Endometrial microvascular endothelial cells (primary cell): ENCODE results near the gene BABAM2. TPM values are rescaled to one million over a fixed set of nuclear protein-coding genes. Genes with fewer than 3 reads are reported as not detected.
"Not testable (repeated sequence)": the region's sequence is repeated elsewhere in the genome, so short reads cannot be mapped to it uniquely, and the experiment has no call there.

ENCODE experiments used
- in situ Hi-C: cut with HindIII; loops from 2 replicates; pipeline ENCODE4 v1.10.0; 2017; ENCODE audit warnings: low sequenced_read_pairs, low pct_unique_long_range_greater_than_20kb; ENCODE audit errors: inconsistent ontology term
- total RNA-seq: library from RNA; depleted of rRNA; stranded (reverse); fragments of >200 nt; gene quantifications from one replicate; pipeline ENCODE4 v1.2.3, GENCODE V29; 2015; ENCODE audit errors: inconsistent ontology term

The BABAM2 gene
- total RNA-seq, 1 donor from 2014 or later: 24.8 TPM

GRCh38 chr2:28335265-28335664 is 444.7 kb downstream of the BABAM2 start:
- in situ Hi-C loops: not testable (repeated sequence)

- in situ Hi-C loops: no loop called here
These were observed 445.1 kb downstream of the BABAM2 start for GRCh38 chr2:28335666-28336065.

- in situ Hi-C loops: no loop called here
These were observed 445.9 kb downstream of the BABAM2 start for GRCh38 chr2:28336264-28336980.

DNA sequence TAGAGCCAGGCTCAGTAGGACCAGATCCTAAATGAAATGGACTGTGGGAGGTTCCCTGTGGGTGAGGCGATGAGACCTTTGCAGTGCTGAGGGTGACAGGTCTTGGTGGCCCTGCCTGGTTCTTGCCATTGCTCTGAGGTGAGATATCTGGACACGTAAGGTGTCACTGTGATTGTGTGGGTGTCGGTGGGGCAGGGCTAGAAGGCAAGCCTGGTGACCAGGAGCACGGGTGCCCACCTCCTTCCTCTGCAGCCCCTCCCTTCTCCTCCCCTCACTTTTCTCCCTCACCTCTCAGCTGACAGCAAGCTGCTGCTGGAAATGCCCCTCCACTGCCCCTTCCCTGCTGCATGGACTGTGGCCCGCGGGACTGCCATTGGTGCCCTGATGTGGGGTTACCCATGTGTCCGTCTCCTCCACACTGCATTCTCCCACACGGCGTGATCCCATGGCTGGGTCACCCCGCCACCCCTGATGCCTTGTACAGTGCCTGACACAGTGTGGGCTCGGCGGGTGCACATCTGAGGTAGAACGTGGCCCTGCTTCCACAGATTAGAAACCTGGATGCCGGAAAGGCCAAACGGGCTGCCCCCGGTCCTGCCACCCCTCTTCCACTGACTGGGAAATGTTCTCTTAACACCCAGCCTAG is 446.6 kb downstream of the BABAM2 start:
- in situ Hi-C loops: no loop called here

GRCh38 chr2:28338046-28338817 is 447.7 kb downstream of the BABAM2 start:
- in situ Hi-C loops: no loop called here

- in situ Hi-C loops: no loop called here
These were observed 448.3 kb downstream of the BABAM2 start for GRCh38 chr2:28338831-28339321.

- in situ Hi-C loops: no loop called here
These were observed 449.1 kb downstream of the BABAM2 start for GRCh38 chr2:28339516-28340175.

GRCh38 chr2:28340312-28341202 is 450.0 kb downstream of the BABAM2 start:
- in situ Hi-C loops: no loop called here

DNA sequence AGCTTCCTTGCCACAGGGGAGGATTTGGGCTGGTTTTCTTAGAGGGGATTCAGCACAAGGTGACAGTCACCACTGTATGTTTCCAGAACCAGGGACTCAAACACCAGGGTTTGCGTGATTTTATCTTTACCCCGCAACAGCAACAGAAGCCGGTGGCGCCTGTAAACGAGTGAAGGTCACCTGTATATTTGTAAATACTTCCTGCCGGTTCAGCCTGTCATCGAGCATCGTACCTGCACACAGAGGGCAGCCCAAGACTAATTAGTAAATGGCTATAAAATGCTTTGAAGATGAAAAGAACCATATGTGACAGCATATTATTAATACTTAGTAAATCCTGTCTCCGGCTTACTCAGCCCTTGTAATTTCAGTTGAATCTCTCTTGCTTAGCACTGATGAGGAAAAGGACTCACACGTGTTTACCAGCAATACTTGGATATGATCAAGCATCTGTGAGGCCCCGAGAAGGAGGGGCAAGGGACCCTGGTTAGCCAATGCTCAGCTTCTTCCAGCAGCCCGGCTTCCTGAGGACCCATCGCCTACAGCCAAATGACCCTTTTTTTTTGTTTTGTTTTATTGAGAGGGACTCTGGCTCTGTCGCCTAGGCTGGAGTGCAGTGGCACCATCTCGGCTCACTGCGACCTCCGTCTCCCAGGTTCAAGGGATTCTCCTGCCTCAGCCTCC is 450.8 kb downstream of the BABAM2 start:
- in situ Hi-C loops: no loop called here

- in situ Hi-C loops: no loop called here
These were observed 451.8 kb downstream of the BABAM2 start for GRCh38 chr2:28342081-28342967.

- in situ Hi-C loops: no loop called here
These were observed 452.8 kb downstream of the BABAM2 start for GRCh38 chr2:28343184-28343942.

DNA sequence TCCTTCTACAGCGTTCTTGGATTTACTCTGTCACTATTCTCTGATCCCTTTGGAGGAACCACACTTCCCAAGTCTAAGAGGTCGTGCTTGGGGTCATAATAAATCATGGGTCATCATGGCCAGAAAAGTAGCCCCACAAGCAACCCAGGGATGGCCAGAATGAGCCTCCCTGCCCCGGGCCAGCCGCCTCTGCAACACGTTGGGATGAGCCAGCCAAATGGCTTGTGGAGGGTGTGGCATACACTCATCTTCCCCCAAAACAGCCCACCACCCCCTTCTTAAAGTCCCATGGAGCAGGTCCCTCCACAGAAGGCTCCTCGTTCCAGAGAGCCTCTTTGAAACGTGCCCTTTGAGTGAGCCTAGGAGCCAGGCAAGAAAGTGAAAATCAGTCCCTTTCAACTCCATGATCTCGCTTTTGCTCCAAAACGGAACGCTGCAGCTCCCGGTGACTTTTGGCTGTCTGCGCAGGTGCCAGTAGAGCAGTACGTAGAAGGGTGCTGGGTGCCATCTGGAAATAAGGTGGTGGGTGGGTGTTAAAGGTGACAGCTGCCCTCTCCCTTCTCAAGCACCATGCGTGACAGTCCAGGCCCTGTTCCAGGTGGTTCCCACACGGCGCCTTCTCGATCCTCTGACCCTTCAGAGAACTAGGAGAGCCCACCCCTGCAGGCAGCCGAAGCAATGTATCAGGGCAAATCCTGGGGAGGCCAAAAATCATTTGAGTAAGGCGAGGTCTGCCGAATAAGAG is 453.6 kb downstream of the BABAM2 start:
- in situ Hi-C loops: no loop called here

DNA sequence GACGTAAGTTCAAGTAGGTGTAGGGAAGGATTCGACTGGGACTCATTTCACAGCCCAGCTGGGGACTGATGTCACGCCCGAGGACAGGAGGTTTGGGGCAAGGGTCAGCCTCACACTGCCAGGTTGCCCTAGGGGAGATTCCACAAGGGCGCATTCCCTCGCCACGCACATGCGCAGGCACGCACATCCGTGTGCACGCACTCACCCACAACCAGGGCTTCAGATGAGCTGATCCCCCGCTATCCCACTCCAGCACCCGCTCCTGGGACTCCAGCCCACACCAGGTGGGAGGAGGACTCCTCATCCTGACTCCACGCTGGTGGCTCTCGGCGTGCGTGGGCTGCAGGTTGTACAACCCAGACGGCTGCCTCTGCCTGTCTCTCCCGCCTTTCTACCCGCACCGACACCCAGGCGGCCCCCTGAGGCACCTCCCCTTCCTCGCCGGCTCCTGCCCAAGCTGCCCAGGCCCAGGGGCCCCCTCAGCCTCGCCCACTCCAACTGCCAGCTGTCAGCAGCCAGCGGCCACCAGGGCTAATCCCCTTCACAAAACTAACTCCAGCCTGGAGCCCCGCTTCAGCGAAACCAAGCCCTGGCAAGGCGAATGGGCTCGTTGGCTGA is 454.3 kb downstream of the BABAM2 start:
- in situ Hi-C loops: no loop called here

DNA sequence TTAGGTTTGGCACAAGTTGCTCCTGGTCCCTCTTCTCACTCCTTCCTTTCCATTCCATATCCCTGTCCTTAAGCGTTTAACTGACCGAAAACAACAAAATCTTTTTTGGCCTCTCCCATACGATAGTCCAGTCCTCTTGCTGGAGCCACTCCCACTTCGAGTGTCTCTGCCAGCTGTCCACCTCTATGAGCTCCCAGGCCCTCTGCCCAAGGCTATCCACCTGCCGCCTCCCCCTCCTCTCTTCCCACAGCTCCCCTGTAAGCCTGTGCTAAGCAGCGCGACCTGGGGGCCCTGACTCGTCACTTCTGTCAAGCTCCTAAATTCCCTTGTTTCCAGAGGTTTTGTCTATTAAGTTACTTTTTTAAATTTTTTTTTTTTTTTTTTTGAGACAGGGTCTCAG is 455.1 kb downstream of the BABAM2 start:
- in situ Hi-C loops: no loop called here

GRCh38 chr2:28346587-28346986 is 456.1 kb downstream of the BABAM2 start:
- in situ Hi-C loops: no loop called here
